Forelimb muscle (tissue), 1 donor: ENCODE results near the gene DPP10. TPM values are rescaled to one million over a fixed set of nuclear protein-coding genes. Genes with fewer than 3 reads are reported as not detected.

Experiments
- DNase-seq: peaks from one replicate; pipeline ENCODE4 v3.0.0-alpha.2; 2013; ENCODE audit warnings: low read depth
- polyA plus RNA-seq: library from polyadenylated mRNA; unstranded; fragments of 120-200 nt; gene quantifications from one replicate; pipeline ENCODE4 v1.2.1, GENCODE V29; 2013; ENCODE audit not compliant: insufficient read length

The DPP10 gene
- polyA plus RNA-seq, 1 donor, result 0.32 TPM

DNA sequence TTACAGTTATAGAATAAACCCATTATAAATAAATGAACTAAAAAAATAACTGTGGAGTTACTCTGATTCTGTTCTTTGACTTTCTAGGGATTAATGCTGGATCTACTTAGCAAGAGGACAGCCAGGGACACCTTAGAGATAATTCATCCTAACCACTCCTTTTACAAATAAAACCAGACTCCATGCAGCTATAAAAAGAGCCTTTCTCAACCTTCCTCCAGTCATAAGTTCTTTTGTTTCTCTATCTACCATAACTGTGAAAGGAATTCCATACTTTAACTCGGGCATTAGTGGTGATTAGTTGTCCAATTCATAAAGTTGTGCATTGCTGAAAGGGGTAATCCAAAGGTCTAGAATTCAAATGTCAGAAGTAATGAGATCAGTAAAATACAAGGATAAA lies 682.4 kb downstream of the DPP10 start:
- no peak for DNase-seq

- no peak for DNase-seq
Observed at GRCh38 chr2:115129536-115129935, 687.1 kb downstream of the DPP10 start.

DNA sequence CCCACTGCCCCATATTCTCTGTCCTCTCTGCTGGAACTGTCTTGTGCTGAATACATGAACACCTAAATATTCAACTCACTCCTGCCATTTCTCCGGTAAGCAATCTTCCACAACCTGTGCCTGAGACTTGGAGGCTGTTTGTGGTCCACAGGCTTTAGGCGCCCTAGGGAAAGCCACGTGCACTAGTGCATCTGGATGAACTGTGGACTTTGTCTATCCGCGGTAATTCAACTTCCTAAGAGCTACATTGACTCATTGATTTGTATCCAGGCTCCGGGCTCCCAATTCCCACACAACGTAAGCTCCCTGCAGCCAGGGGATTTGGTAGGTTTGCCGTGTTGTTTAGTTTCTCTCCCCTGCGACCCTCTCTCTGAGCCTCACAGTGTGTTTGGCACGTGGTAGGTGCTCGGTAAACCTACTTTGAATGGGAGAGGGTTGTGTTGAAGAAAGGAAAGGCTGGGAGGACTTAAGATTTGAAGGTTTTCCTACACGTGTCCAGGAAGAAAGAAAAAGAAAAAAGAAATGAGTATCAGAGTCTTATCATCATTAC lies 718.2 kb downstream of the DPP10 start:
- no peak for DNase-seq

- no peak for DNase-seq
Observed at GRCh38 chr2:115161081-115161770, 718.8 kb downstream of the DPP10 start.

GRCh38 chr2:115161771-115162493 lies 719.5 kb downstream of the DPP10 start:
- no peak for DNase-seq

- DNase-seq, result no peak
Observed at GRCh38 chr2:115162494-115163293, 720.3 kb downstream of the DPP10 start.

DNA sequence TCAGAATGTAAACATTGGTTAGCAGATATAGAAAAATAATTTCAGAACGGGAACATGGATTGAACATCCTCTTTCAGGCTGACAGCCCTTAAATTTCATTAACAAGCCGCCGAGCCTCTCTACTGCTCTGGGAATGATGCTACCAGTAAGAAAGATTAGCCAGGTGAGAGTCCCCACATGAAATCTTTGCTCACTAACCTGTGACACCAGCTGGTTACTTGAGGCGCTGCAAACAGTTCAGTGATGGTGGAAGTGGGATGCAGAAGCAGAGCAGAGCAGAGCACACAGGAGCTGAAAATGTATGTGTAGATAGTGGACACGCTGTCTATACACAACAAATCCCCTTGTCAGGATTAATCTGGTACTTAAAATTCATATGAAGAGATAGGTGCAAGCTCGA lies 721.1 kb downstream of the DPP10 start:
- no peak for DNase-seq

DNA sequence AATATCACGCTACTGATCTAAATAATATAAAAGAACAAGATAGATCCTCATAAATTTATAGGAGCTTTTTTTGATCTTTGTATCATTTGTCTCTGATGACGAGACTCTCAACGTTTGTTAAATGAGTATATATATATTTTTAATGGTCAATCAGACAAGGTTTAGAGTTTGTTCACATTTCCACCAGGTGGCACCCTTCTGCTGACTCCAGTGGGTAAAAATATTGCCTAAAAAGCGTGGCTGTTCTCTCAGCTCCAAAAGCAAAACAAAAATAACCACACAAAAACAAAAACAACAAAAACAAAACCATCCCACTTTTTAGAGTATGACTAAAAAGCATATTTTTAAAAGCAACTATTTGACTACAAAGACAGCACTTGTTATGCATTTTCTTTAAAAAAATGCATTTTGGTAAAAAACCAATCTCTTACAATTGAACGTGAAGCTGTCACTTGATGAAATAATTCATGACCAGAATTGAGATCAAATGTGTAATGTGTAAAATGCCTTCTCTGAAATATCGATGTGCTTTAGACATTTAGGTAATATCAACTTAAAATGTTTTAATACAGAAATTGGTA lies 723.2 kb downstream of the DPP10 start:
- no peak for DNase-seq

DNA sequence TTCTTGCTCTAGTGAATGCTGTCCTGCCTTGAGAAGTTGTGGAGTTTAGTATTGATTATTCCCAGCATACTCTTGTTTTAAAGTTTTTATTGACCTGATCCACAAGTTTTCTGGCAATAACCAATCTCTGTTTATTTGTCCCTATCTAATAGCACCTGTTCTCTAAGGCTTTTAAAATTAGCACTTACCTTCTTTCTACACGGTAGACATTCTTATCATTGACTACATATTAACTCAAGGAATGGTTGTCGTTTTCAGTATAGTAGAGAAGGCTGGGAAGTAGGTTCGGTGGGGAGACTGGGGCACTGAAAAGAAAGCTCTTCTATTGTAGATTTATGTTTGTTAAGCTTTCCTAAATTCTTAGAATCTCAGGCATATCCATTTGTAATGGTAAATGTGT lies 726.0 kb downstream of the DPP10 start:
- DNase-seq, result no peak

- no peak for DNase-seq
Observed at GRCh38 chr2:115169814-115170213, 727.4 kb downstream of the DPP10 start.

DNA sequence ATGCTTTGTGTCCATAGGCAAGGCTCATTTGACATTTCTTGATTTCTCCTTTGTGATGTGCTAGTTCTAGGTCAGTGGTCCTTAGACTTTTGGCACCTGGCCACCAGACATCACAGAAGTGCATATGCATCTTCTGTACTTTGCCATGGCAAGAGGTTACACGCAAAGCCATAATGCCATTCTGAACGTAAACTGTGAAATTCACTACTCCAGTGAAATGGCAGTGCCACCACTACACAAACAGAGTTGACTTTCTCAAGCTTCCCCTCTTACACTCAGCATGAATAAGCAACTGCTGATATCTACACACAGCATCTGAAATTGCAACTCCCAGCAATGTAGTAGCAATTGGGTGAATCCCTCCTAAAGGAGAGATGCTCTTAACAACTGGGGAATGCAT lies 729.3 kb downstream of the DPP10 start:
- DNase-seq, result no peak

GRCh38 chr2:115174651-115175050 lies 732.2 kb downstream of the DPP10 start:
- DNase-seq, result no peak

- no peak for DNase-seq
Observed at GRCh38 chr2:115183144-115183543, 740.7 kb downstream of the DPP10 start.

- no peak for DNase-seq
Observed at GRCh38 chr2:115190459-115190858, 748.0 kb downstream of the DPP10 start.

GRCh38 chr2:115194623-115195022 lies 752.2 kb downstream of the DPP10 start:
- DNase-seq, result no peak

- DNase-seq, result no peak
Observed at GRCh38 chr2:115196587-115196986, 754.1 kb downstream of the DPP10 start.

DNA sequence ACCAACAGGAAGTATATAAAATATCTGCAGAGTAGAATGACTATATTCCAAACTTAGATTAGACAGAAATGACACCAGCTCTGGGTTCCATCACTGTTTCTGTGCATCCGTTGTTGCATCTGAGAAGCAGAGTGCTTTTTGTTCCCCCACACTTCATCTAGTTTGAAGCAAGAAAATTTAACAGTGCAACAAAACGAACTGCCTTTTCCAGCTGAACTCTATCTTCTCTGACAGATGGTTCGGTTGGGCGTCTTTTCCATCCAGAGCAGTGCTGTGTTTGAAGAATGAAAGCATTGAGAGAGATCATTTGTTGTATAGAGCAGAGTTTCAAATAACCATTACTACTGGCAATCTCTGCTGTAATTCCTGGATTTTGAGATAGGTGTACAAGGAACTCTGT lies 757.5 kb downstream of the DPP10 start:
- no peak for DNase-seq

DNA sequence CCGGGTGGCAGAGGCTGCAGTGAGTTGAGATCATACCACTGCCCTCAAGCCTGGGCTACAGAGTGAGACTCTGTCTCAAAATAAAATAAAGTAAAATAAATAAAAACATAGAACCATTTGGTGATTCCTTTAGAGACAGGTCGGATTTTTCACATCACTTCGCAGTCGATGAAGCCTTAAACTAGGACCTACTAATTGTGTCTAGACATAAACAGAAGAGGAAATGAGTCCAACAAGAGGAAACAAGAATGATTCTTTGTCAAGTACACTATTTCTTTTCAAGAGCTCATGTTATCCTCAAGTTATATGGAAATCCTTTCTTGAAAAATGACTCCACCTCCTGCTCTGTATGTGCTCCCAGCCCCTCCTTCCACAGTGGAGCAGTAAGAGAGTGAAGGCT lies 758.9 kb downstream of the DPP10 start:
- no peak for DNase-seq

- DNase-seq, result no peak
Observed at GRCh38 chr2:115208493-115209164, 766.2 kb downstream of the DPP10 start.

GRCh38 chr2:115214050-115214449 lies 771.6 kb downstream of the DPP10 start:
- no peak for DNase-seq

GRCh38 chr2:115219296-115219695 lies 776.9 kb downstream of the DPP10 start:
- no peak for DNase-seq
